GM21528 (cell line): ENCODE results near the gene CHTF18.

Experiments used
- ATAC-seq: cut with Tn5 transposase; IDR thresholded peaks from one replicate; pipeline ENCODE4 v1.9.1; 2021; ENCODE audit warnings: mild to moderate bottlenecking, moderate library complexity; ENCODE audit not compliant: unreplicated experiment, low FRiP score

Gene CHTF18

GRCh38 chr16:789191-789850 is 901 bp downstream of the CHTF18 start:
- ATAC-seq: no peak

- no peak for ATAC-seq
Observed at GRCh38 chr16:790086-790485, 1.7 kb downstream of the CHTF18 start.

GRCh38 chr16:791131-791530 is 2.7 kb downstream of the CHTF18 start:
- no peak for ATAC-seq

DNA sequence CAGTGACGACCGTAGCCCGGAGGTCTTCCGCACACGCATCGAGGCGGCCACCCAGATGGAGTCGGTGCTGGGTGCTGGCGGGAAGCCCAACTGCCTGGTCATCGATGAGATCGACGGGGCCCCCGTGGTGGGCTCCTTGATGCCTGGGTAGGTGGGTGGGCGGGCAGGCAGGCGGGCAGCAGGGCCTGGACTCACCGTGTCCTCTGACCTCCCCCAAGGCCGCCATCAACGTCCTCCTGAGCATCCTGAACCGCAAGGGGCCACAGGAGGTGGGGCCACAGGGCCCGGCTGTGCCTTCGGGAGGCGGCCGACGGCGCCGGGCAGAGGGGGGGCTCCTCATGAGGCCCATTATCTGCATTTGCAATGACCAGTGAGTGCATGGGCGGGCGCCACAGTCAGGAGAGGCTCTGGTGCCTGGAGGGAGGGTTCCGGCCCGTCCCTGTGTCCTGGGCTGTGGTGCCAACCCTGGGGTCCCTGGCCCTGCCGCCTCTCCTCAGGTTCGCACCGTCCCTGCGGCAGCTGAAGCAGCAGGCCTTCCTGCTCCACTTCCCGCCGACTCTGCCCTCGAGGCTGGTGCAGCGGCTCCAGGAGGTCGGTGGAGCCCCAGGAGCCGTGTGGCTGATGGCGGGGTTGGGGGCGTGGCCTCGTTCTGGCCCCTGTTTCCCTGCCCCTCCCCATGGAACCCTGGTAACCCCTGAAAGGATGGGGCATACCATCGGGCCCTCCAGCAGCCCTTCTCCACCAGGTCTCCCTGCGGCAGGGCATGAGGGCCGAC is 4.0 kb downstream of the CHTF18 start:
- ATAC-seq: no peak

DNA sequence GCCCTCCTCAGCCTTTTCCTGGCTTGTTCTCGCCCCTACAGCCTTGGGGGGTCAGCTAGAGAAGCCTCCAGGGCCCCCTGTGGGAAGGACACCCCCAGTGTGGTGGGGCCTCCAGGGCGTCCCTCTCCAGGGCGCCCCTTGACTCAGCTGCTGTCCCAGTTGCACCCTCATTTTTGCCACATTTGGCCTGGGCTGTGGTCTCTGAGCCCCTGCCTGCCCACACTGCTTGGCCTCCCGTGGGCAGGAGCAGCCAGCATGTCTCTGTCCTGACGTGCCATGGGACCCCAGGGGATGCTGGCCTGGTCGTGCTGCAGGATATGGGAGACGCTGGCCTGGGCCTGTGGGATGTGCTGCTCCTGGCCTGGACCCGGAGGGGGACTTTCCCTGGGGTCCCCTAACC is 5.0 kb downstream of the CHTF18 start:
- no peak for ATAC-seq

DNA sequence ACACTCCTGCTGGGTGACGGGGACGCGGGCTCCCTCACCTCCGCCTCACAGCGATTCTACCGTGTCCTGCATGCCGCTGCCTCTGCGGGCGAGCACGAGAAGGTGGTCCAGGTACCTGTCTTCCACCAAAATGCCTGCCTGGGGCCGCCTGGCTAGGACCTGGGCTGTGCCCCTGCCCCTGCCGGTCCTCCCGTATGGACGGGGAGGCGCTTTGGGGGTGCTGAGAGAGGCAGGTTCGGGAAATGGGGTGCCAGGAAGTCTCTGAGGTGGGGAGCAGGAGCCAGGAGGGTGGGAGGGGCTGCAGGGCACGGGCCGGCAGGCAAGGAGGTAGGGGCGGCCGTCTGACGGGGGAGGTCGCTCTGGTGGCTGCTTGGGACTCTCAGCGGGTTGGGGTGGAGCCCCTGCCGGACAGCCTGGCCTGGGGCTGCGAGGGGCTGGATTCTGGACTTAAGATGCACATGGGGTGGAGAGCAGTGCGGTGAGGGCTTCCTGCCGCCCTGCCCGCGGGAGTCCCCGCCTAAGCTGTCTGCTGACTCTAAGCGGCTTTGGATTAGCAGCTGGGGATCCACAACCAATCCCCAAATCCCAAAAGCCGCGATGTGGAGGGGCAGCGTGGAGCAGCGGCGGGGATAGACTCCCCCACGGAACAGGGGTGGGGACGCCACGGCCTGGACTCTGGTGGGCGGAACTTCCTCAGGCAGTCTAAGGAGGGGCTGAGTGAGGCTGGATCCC is 5.8 kb downstream of the CHTF18 start:
- ATAC-seq: no peak

DNA sequence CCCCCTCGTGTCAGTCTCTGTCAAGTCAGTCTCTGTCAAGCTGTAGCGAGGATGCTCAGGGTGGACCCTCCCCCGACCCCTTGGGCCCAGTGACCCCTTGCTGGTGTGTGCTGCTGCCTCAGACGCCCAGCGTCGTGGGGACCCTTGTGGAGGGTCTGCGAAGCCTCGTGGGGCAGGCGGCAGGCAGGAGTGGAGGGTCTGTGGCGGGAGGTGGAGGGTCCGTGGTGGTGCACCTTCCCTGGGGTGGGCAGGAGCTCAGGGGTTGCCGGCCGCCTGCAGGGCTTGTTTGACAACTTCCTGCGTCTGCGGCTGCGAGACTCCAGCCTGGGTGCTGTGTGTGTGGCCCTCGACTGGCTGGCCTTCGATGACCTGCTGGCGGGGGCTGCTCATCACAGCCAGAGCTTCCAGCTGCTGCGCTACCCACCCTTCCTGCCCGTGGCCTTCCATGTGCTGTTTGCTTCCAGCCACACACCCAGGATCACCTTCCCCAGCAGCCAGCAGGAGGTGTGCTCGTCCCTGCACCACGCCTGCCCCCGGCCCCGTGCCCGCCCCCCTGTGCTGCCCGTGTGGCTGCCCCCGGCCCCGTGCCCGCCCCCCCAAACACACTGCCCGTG is 6.5 kb downstream of the CHTF18 start:
- ATAC-seq: no peak

- no peak for ATAC-seq
Observed at GRCh38 chr16:795580-796229, 7.3 kb downstream of the CHTF18 start.

GRCh38 chr16:796296-797119 is 8.1 kb downstream of the CHTF18 start:
- ATAC-seq: no peak

DNA sequence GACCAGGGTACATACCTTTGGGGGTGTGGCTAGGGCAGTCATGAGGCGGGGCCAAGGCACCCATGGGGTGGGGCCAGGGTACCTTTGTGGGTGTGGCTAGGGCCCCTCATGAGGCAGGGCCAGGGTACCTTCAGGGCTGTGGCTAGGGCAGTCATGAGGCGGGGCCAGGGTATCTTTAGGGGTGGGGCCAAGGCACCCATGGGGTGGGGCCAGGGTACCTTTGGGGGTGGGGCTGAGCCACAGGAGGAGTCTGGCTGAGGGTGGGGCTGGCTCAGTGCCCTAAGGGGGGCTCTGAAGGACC is 8.7 kb downstream of the CHTF18 start:
- ATAC-seq: no peak

DNA sequence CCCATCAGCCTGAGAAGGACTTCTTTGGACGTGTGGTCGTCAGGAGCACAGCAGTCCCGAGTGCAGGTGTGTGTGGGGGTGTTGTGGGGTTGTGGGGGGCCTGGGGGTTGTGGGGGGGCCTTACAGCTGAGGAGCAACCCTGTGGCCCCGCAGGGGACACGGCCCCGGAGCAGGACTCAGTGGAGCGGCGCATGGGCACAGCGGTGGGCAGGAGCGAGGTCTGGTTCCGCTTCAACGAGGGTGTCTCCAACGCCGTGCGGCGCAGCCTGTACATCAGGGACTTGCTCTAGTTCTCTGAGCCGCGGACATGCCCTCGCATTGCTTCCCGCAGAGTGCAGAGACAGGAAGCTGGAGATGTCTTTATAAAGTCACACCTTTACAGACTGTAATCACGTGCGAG is 9.3 kb downstream of the CHTF18 start:
- ATAC-seq: no peak

DNA sequence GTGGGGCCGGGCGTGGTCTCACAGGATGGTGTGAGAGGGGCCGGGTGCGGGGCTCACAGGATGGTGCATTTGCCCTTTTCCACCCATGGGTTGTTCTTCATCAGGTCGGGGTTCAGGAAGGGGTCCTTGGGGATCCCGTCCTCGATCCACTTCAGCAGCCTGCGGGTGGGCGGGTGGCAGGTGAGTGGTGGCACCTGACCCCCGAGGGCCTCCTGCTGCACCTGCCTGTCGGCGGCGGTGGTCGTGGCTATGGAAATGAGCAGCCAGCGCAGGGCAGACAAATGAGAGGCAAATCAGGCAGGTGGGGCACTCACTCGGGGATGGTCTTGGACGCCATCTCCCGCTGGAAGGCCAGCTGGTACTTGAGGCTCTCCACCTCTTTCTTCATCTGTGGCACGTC is 10.2 kb downstream of the CHTF18 start:
- ATAC-seq: no peak

DNA sequence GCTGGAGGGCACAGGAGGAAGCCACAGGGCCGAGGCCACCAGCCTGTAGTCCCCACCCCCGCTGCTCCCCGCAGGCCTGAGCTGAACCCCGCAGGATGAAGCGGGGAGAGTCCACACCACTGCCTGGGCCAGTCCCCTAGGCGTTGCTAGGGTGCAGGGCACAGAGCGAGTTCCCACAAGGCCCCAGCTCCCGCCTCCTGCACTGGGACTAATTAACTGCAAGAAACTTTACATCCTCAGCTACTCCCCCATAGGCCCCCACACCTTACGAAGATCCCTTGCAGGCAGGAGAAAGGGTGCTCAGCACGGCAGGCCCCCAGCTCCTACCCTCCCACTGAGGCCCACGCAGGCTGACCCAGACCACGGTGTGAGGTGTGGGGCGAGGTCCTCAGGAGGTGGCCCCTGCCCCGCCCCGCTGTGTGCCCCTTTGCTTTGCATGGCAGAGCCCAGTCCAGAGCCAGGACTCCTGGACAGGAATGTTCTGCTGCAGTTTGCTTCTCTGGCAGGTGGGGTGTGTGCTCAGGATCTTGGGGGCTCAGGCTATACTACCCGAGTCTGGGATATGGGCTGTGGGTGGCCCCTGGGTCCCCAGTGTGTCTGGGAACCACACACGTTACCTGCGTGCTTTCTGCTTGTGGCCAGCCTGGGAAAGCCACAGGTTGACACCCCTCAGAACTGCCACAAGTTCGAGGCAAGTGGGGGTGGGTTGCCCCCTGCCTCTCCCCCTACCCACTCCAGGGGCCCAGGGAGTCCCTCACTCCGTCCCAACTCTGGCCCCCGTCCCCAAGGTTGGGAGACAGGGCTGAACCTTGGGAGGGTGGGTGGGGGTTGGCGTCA is 10.9 kb downstream of the CHTF18 start:
- no peak for ATAC-seq

DNA sequence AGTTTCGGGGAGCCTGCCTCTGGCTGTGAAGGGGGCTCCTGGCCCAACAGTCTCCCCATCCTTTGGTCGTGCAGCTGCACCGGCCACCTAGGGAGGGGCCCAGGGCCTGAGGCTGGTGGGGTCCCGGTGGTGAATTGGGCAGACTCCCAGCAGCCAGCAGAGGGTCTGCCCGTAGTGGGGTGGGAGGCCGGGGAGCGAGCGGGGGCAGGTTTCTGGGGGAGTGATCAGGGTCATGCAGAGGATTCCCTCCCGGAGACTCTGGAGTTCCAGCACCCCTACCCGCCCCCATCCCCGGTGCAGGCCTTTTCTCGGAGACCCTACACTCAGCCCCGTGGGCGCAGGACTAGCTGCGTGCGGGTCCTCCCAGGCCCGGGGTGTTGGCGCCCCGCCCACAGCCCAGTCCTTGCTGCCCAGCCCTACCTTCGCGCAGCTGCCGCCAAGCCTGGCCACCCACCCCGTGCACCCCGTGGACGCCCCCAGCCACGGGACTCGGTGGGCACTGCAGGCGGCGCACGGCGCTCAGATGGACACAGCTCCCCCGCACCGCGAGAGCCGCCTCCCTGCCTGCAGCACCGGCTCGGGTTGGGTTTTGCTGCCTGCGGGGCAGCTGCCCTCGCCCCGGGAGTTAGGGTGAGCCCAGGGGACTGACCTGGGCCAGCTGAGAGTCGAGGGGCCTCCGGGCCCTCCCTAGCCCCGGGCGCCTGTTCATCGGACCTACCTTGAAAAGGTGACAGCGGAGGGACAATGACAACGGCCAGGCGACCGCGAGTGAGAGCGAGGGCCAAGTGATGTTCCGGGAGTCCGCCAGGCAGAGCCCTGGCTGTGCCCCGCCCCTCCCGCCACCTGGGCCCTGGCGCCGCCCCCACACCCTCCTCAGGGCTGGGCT is 11.8 kb downstream of the CHTF18 start, which contains the start of gene GNG13:
TSS of gene GNG13 (minus strand) at position 787 of the 886 bp plus-strand sequence. CDS start 1,657 bp downstream, outside the sequence.
- ATAC-seq: no peak

DNA sequence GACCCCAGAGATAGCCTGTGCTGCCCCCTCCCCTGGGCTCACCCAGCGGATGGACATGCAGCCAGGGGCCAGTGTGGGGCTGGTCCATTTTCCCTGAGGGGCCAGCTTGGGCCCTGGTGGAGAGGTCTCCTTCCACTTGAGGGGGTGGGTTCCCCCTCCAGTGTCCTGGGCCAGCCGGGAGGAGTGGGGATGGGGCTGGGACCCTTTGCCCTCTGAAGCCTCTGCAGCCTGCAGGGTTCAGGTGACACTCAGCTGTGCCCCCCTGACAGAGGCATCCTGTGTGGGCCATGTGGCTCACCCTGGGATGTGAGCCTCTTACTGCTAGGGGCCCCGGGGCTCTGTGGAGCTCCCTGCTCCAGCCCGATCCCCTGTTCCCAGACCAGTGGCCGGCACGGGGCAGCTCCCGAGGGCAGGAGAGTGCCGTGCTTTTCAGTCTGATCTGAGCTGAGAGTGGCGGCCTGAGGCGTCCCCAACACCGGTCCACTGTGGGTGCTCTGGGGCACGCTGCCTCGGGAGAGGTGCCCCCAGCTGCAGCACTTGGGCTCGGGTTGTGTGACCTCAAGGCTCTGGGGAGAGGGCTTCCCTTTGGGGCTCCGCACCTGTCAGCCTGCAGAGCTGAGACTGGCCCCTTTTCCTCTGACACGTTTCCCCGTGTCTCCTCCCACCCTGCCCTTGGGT is 12.6 kb downstream of the CHTF18 start:
- no peak for ATAC-seq

GRCh38 chr16:801584-802363 is 13.4 kb downstream of the CHTF18 start:
- no peak for ATAC-seq

- no peak for ATAC-seq
Observed at GRCh38 chr16:802461-802860, 14.0 kb downstream of the CHTF18 start.
